GM19240 (cell line): Measurements from ENCODE around the gene S100PBP.
A peak's percentile ranks its signal among the peaks of the same experiment; 100 is the strongest.
"Not testable (repeated sequence)": the region's sequence is repeated elsewhere in the genome, so short reads cannot be mapped to it uniquely, and the experiment has no call there.

ENCODE experiments used
- DNase-seq: peaks from one replicate; pipeline ENCODE4 v3.0.0; 2011; ENCODE audit warnings: low spot score; ENCODE audit not compliant: insufficient read length

S100PBP gene

DNA sequence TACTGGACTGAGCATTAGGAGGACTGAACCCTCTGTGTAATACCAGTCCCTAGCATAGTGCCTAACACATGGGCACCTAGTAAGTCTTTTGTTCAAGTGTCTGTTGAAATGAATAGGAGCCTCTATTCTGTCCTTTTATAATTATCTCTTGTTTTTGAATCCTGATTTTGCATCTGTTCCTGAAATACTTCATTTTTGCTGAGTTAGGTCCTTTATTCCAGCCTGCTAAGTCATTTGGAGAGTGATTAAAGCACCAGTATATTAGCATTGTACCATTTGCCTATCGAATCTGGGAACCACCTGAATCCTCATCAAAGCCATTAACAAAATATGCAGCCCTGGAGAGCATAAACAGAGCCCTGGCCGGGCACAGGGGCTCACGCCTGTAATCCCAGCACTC is 32.6 kb upstream of the S100PBP start:
- no peak for DNase-seq

GRCh38 chr1:32786856-32787255 is 30.6 kb upstream of the S100PBP start:
- no peak for DNase-seq

GRCh38 chr1:32789356-32789755 is 28.1 kb upstream of the S100PBP start:
- DNase-seq = not testable (repeated sequence)

- DNase-seq = no peak
Measured at GRCh38 chr1:32791881-32792280, 25.6 kb upstream of the S100PBP start.

GRCh38 chr1:32795763-32796162 is 21.7 kb upstream of the S100PBP start:
- DNase-seq = not testable (repeated sequence)

DNA sequence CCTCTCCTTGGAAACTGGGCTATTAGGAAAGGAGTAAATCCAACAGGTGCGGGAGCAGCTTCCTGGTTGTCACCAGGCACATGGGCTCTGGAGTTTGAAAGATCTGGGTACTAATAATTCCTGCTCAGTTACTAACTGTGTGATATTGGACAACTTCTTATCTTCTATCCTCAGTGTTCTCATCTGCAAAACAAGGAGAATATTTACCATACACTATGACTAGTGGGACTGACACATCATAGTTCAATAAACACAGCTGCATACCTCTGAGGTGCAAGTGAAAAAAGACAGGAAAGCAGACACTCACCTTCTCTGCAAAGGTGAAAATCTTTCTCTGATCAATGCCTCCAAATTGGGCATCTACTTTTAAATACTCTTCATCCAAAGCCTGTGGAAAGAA is 20.0 kb upstream of the S100PBP start:
- DNase-seq = no peak

DNA sequence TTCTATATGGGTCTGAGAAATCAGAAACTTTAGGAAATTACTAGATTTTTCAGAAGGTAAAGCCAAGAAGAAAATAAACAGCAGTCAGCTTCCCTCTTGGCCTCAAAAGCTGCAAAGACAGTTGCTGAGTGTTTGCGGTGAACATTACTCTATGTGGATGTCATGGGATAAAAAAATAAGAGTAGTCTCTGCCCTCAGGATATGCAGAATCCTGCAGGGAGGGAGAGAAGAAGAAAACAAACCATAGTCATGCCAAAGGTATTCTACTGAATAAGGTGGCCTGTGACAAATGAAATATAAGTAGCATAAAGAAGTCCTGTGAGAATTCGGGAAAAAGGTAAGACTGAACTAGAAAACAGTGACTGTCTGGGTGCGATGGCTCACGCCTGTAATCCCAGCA is 19.3 kb upstream of the S100PBP start:
- no peak for DNase-seq

DNA sequence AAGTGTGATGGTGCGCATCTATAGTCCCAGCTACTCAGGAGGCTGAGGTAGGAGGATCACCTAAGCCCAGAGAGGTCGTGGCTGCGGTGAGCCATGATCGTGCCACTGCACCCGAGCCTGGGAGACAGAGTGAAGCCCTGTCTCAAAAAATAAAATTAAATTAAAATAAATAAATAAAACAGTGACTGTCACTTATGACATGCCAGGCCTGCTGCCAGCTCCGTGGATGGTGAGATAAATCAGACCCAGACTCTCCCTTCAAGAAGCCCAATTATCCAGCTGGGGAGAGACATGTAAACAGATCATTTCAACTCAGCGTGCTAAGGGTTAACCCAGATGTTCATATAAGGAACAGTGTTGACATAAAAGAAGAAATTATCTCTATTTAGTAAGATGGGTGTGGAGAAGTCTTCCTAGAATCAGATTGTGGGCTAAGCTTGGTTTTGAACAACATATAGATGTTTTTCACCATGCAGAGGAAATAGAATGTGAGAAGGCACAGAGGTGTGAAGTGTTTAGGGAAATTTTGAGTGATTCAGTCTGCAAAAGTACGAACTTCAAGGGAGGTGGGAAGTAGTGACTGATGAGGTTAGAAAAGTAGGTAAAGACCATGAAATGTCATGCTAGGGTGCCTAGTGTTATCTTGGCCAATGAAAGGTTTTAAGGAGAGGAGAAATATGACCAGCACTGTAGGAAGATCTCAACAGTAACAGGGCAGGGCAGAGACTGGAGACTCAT is 18.6 kb upstream of the S100PBP start:
- no peak for DNase-seq

DNA sequence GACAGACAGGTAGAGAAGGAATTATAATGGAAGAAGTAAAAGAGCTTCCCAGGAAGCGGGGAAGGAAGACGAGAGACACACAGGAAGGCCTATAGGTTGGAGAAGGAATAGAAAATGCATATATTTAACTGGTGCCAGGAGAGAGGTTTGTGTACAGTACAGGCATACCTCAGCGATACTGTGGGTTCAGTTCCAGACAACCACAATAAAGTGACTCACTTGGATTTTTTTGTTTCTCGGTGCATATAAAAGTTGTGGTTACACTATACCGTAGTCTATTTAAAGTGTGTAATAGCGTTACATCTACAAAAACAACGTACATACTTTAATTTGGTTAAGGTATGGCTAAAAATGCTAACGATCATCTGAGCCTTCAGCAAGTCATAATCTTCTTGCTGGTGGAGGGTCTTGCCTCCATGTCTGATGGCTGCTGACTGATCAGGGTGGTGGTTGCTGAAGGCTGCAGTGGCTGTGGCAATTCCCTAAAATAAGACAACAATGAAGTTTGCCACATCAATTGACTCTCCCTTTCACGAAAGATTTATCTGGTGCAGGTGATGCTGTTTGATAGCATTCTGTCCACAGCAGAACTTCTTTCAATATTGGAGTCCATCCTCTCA is 16.2 kb upstream of the S100PBP start:
- no peak for DNase-seq

DNA sequence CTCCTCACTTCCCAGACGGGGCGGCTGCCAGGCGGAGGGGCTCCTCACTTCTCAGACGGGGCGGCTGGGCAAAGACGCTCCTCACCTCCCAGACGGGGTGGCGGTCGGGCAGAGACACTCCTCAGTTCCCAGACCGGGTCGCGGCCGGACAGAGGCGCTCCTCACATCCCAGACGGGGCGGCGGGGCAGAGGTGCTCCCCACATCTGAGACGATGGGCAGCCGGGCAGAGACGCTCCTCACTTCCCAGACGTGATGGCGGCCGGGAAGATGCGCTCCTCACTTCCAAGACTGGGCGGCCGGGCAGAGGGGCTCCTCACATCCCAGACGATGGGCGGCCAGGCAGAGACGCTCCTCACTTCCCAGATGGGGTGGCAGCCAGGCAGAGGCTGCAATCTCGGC is 13.0 kb upstream of the S100PBP start:
- not testable (repeated sequence) for DNase-seq

DNA sequence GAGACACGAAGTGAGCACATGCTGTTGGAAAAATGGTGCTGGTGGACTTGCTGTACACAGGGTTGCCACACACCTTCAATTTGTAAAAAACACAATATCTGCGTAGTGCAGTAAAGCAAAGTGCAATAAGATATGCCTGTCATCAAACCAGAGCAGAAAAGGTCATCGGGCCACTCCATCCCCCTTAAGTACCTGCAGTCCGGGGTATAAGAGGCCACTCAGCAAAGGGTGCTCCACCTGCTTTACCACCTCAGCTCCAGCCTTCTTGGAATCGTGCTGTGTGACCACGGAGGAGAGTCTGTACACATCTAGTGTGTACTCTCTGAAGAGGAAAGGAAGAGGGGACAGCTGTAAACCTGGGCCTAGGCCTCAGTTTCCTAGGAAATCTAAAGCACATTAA is 11.2 kb upstream of the S100PBP start:
- DNase-seq = no peak

GRCh38 chr1:32806910-32807523 is 10.4 kb upstream of the S100PBP start:
- DNase-seq = no peak

DNA sequence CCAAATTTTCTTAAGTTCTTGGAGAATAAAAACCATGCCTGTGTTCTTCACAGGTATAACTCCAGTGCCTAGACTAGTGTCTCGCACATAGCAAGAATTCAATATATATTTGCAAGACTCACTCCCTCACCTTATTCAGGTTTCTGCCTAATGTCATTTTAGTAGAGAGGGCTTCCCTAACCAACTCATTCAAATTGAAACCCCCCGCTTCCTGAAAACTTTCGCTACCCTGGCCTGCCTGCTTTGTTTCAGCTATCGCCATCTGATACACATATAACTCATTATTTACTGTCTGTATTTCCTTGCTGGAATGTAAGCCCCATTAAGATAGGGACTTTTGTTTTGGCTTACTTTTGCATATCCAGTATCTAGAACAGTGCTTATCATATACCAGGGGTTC is 8.9 kb upstream of the S100PBP start:
- DNase-seq = no peak

DNA sequence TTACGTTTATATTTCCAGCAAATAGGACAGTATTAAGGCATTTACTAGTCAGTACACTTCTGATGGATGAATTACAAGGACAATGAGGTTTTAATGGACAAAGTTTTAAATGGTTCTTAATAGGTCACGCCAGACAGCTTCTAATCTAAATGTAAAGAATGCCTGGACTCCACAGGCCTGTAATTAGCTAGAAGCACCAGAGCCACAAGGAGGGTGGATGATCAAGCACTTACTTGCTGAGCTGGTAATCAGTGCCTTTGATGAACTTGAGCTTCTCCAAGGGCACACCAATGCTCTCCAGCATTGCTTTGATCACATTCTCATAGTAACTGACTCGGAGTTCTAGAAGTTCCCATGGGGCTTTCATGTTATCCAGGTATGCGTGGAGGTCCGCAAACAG is 7.1 kb upstream of the S100PBP start:
- DNase-seq = no peak

- DNase-seq = no peak
Measured at GRCh38 chr1:32811265-32811664, 6.2 kb upstream of the S100PBP start.

- DNase-seq = no peak
Measured at GRCh38 chr1:32811917-32812316, 5.5 kb upstream of the S100PBP start.

- DNase-seq = no peak
Measured at GRCh38 chr1:32813941-32814739, 3.3 kb upstream of the S100PBP start.

- DNase-seq = no peak
Measured at GRCh38 chr1:32816676-32817158, 736 bp upstream of the S100PBP start.

DNA sequence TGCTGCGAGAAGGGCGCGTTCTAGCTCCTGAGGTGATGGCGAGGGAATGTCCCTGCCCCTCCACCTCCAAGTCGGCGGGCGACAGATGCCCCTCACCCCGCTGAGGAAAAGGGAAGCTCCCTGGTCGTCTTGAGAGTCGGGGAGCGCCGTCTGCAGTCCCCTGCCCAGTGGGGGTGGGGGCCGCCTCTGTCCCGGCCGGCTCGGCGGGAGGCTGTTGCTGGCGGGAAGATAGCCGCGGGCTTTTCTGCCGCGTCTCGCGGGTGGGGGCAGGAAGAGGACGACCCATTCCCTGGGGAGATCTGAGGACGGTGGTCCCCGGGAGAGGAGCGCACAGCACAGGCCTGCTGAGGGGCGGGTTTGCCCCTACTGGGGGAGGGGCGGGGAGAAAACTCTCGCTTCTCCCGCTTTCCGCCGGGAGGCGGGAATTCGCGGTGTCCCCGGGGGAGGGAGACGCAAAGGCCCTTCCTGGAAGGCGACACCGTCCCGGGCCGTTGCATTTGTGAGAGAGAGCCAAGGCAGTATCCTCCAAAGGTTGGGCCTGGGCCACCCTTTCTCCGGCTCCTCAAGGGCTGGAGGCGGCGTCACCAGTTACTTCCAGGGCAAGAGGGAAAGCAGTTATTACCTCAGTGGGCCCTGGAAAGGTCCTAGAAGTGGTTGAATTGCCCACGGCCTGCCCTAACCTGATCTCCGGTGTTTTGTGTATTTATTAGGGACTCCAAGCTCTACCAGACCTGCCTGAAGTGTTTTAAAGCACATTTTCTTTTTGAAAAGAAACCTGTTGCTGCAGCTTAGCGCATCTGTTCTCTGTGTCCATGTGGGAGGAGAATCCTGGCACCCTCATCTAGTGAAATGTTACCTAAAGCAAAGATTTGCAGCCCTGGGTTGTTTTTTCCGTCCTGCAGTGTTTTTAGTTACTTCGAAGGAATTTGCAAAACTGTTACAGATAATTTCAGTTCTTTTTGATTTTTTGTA is 648 bp downstream of the S100PBP start:
- DNase-seq = no peak

GRCh38 chr1:32818804-32819541 is 1.5 kb downstream of the S100PBP start:
- peak; percentile 26 for DNase-seq
